Glomerular visceral epithelial cell (primary cell): ENCODE data around the gene MCM7.

ENCODE experiments used
- DNase-seq: peaks from one replicate; pipeline ENCODE4 v3.0.0-alpha.2; 2016; ENCODE audit errors: extremely low spot score

MCM7 gene

GRCh38 chr7:100093925-100094486, 7.2 kb downstream of the MCM7 start:
- DNase-seq = no peak

- DNase-seq = no peak
Measured at GRCh38 chr7:100093498-100093897, 7.7 kb downstream of the MCM7 start.

- DNase-seq = no peak
Measured at GRCh38 chr7:100093054-100093453, 8.1 kb downstream of the MCM7 start.

- peak; percentile 30 for DNase-seq
Measured at GRCh38 chr7:100091411-100092181, 9.6 kb downstream of the MCM7 start.

GRCh38 chr7:100090527-100091410, 10.4 kb downstream of the MCM7 start:
- DNase-seq = no peak

- peak; percentile 32 for DNase-seq
Measured at GRCh38 chr7:100089458-100090196, 11.6 kb downstream of the MCM7 start.

- peak; percentile 65 for DNase-seq
Measured at GRCh38 chr7:100088621-100089457, 12.4 kb downstream of the MCM7 start, which contains the start of gene COPS6. TSS of gene COPS6 (plus strand) at chr7:100088969. CDS start at chr7:100088991, 22 bp downstream.

- DNase-seq = no peak
Measured at GRCh38 chr7:100088095-100088620, 13.0 kb downstream of the MCM7 start.

- peak; percentile 72 for DNase-seq
Measured at GRCh38 chr7:100087055-100087750, 14.0 kb downstream of the MCM7 start.

- no peak for DNase-seq
Measured at GRCh38 chr7:100085515-100085914, 15.7 kb downstream of the MCM7 start.

GRCh38 chr7:100082978-100083377, 18.2 kb downstream of the MCM7 start:
- no peak for DNase-seq

GRCh38 chr7:100081535-100082102, 19.6 kb downstream of the MCM7 start, which contains the start of gene ZNF3:
TSS of gene ZNF3 (minus strand) at chr7:100081723. CDS start at chr7:100077357, 4,366 bp downstream.
- peak; percentile 98 for DNase-seq

- no peak for DNase-seq
Measured at GRCh38 chr7:100080907-100081534, 20.2 kb downstream of the MCM7 start.

- DNase-seq = no peak
Measured at GRCh38 chr7:100079024-100079560, 22.1 kb downstream of the MCM7 start.

- no peak for DNase-seq
Measured at GRCh38 chr7:100077205-100077604, 24.0 kb downstream of the MCM7 start.

GRCh38 chr7:100075418-100075817, 25.8 kb downstream of the MCM7 start:
- DNase-seq = no peak

GRCh38 chr7:100074841-100075240, 26.4 kb downstream of the MCM7 start:
- no peak for DNase-seq

GRCh38 chr7:100072462-100072861, 28.7 kb downstream of the MCM7 start:
- no peak for DNase-seq
